ENCODE measurements around the gene ST8SIA6.

- TF ChIP-seq SAP30 (IDR thresholded peaks at IDR 0.05; ENCODE audit: insufficient read depth, insufficient replicate concordance, low read length): no peak
- TF ChIP-seq CTCF (IDR thresholded peaks at IDR 0.05; ENCODE audit: control extremely low read depth in 1 of 3, insufficient read depth in 1 of 3, low read depth in 1 of 3, low read length in 3 of 3): no peak
- no peak for TF ChIP-seq EP300 (IDR thresholded peaks at IDR 0.05; ENCODE audit: borderline replicate concordance in 1 of 2, low read depth in 2 of 2, low read length in 2 of 2)
- no peak for TF ChIP-seq TAF1 (IDR thresholded peaks at IDR 0.05; ENCODE audit: low read depth, low read length)
These were observed 72.8 kb downstream of the ST8SIA6 start for GRCh38 chr10:17381502-17382142.

All from H1 (cell line).